ENCODE measurements around the gene PDE10A.
A peak's percentile ranks its signal among the peaks of the same experiment; 100 is the strongest.
"Not testable (repeated sequence)": the region's sequence is repeated elsewhere in the genome, so short reads cannot be mapped to it uniquely, and the experiment has no call there.

PDE10A gene

DNA sequence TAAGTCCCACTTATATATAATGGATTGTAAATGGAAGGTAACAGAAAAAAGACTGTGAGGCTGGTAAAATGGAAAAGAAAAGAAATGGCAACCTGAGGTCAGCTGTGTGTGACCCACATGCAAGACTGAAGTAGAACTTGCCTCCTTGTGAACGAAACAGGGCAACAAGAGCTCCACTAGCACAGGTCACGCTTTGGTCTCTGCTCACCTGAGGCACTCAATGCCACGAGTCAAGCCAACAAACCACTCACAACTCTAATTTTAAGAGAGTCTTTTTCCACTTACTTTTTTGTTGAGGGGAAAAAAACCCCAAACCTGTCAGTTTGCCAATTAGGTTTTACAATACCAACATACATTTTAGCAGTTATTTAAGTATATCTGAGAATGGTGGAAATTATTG, 65.2 kb downstream of the PDE10A start:
- H3K27ac ChIP-seq: no peak overlapping the region
- TF ChIP-seq, protein P1, sequence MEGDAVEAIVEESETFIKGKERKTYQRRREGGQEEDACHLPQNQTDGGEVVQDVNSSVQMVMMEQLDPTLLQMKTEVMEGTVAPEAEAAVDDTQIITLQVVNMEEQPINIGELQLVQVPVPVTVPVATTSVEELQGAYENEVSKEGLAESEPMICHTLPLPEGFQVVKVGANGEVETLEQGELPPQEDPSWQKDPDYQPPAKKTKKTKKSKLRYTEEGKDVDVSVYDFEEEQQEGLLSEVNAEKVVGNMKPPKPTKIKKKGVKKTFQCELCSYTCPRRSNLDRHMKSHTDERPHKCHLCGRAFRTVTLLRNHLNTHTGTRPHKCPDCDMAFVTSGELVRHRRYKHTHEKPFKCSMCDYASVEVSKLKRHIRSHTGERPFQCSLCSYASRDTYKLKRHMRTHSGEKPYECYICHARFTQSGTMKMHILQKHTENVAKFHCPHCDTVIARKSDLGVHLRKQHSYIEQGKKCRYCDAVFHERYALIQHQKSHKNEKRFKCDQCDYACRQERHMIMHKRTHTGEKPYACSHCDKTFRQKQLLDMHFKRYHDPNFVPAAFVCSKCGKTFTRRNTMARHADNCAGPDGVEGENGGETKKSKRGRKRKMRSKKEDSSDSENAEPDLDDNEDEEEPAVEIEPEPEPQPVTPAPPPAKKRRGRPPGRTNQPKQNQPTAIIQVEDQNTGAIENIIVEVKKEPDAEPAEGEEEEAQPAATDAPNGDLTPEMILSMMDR (conservative IDR thresholded peaks at IDR 0.05): no peak
- TF ChIP-seq ZFX (IDR thresholded peaks at IDR 0.05): no peak

DNA sequence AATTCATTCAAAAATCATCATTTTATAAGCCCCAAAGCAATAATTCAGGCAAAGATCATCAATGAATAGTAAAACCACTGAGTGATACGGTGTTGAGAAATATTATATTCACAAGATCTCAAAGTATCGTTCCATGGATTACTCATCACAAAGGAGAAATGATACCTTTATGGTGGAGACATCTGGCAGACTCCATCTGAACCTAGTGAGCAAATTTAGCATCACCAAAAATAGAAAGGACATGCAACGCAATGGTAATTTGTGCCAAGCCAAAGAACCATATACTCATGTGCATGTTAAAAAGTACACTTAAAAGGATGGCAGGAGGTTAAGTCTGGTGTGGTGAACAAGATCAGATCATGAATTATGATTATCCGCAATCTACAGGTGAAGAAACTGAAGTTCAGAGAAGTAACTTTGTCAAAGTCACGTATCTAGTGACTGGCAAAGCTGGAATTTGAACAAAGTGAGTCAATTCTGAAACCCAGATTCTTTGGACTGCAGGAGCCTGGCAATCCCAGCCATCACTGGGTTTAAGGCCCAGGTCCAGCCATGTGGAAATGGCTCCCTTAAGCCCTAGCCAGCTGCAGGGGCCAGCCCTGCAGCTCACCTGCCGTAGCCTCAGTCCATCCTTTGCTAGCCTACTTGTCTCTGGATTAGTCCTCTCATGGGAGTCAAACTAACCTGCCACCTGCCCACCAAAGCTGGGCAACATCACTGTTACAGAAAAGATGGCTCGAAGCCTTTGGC, 68.3 kb downstream of the PDE10A start:
- H3K27ac ChIP-seq: no peak overlapping the region
- no peak for TF ChIP-seq ZFX (IDR thresholded peaks at IDR 0.05)
- TF ChIP-seq, protein P1 (conservative IDR thresholded peaks at IDR 0.05): no peak

DNA sequence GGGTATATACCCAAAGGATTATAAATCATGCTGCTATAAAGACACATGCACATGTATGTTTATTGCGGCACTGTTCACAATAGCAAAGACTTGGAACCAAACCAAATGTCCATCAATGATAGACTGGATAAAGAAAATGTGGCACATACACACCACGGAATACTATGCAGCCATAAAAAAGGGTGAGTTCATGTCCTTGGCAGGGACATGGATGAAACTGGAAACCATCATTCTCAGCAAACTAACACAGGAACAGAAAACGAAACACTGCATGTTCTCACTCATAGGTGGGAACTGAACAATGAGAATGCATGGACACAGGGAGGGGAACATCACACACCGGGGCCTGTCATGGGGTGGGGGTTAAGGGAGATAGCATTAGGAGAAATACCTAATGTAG, 70.1 kb downstream of the PDE10A start:
- not testable (repeated sequence) for H3K27ac ChIP-seq

DNA sequence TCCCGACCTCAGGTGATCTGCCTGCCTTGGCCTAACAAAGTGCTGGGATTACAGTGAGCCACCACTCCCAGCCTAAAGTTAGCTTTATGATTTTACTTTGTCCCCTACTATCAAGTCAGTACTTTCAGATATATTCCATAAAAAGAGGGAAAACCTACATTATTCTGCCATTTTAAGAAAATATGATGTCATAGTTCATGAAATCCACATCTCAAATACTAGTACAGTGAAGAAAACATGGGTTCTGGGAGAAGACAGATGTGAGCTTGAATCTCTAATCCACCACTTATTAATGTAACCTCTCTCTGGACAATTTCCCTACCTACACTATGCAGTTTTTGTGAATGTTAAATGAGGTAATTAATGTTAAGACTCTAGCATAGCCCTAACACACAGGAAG, 74.5 kb downstream of the PDE10A start:
- H3K27ac ChIP-seq: no peak overlapping the region
- no peak for TF ChIP-seq ZFX (IDR thresholded peaks at IDR 0.05)
- TF ChIP-seq, protein P1 (conservative IDR thresholded peaks at IDR 0.05): no peak

DNA sequence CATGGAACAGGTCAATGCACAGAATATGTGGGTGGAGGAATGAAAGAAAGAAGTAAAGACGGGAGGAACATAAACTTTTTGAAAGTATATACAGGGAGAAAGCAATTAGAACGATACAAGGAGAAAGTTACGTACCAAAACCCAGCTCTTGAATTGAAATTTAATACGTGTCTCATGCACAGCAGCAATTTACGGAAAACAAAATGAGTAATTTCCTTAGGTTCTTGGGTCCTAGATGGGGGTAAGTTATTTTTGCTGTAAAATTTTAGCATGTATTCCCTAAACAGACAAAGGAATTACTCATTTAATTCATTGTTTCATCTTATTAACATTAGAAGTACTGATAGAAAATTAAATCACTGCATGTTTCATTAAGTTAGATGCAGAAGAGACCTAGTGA, 75.8 kb downstream of the PDE10A start:
- no peak for TF ChIP-seq ZFX (IDR thresholded peaks at IDR 0.05)
- TF ChIP-seq, protein P1 (conservative IDR thresholded peaks at IDR 0.05): no peak
- H3K27ac ChIP-seq: no peak overlapping the region

DNA sequence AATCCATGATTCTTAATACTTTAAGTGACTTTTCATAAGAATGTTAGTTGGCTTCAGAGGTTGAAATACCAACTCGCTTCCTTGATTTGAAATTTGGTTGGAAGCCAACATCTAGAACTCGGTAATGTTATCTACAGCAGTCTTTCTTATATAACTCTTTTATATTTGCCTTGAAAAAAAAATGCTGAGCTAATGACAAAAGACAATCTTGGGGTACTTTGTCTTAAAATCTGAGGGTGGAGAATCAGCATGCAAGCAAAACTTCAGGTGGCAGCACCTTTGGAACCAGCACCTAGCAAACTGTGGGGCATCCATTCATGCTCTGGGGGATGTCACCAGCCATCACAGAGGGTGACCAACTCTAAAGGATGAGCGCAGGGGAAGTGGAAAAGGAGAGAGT, 76.3 kb downstream of the PDE10A start:
- TF ChIP-seq, protein P1 (conservative IDR thresholded peaks at IDR 0.05): no peak
- TF ChIP-seq ZFX (IDR thresholded peaks at IDR 0.05): no peak
- H3K27ac ChIP-seq: no peak overlapping the region

DNA sequence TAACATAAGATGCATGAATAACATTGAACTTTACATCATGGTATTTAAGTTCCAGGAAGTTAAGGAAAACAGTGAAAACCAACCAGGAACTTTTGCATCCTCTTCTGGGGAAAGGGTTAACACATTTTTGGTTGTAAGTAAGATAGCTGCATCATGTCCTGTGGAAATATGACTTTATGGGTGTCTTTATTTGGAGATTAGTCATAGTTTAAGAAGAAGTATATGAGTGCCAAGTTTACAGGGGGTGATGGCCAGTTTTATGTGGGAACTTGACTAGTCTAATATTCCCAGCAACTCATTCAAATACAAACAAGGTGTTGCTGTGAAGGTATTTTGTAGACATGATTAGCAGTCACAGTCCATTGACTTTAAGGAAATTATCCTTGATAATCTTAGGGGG, 78.0 kb downstream of the PDE10A start:
- H3K27ac ChIP-seq: no peak overlapping the region
- TF ChIP-seq, protein P1 (conservative IDR thresholded peaks at IDR 0.05): no peak
- TF ChIP-seq ZFX (IDR thresholded peaks at IDR 0.05): no peak

DNA sequence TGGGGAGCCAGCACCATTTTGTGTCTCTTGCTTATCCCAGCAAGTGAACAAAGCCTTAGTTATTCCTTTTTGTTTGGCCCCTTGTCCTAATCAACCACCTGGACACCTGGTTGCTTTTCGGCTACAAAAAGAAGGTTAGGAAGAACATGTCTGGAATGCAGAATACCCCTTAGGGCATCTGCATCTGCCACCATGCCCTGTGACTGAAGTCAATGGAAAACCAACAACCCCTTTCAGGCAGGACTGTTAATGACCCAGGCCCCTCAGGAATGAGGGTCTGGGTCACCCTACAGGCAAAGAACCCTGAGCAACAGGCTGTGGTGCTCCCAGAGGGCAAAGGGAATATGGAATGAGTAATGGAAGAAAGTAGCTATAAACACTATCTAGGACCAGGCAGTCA, 78.5 kb downstream of the PDE10A start:
- TF ChIP-seq, protein P1 (conservative IDR thresholded peaks at IDR 0.05): no peak
- TF ChIP-seq ZFX (IDR thresholded peaks at IDR 0.05): no peak
- H3K27ac ChIP-seq: peak overlapping the region; percentile 20
